Measurements from ENCODE around the gene PLEKHA5. TPM values are rescaled to one million over a fixed set of nuclear protein-coding genes. Genes with fewer than 3 reads are reported as not detected.
A peak's percentile ranks its signal among the peaks of the same experiment; 100 is the strongest.

Gene PLEKHA5
- total RNA-seq, 1 donor = 82.2 TPM

DNA sequence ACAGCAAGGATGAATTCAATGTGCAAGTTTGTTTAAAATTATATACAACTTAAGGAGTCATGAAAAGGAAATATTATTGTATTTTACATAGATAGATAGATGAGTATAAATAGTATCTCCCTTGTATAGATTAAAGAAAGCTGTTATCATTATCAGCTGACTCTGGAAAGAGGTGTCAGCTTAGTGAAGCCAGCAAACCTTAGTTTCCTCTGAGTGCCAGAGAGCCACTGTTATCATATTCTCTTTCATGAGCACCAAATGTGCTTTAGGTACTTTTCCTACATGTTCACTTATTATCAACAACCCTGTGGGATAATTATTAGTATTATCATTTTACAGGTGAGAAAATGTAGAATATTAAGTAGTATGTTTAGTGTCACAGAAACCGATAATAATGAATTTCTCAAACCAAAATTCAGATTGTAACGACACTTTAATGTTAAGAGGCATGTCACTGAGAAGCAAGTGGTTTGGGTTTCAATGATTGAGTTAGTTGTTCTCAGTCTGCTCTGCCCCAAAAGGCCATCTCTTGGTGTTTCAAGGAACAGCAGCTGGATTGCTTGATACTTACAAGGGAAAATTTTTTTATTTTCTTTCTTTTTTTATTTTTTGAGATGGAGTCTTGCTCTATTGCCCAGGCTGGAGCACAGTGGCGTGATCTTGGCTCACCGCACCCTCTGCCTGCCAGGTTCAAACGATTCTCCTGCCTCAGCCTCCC lies 53.7 kb downstream of the PLEKHA5 start:
- Histone ChIP-seq H3K27ac (ENCODE audit: low read depth, low read length) (no peak overlapping the region), H3K27me3 (ENCODE audit: insufficient read depth, low read length) (no peaks in the 10 kb centered on the region), H3K79me2 (ENCODE audit: insufficient read depth, low read length) (no peaks in the 10 kb centered on the region), H3K4me1 (ENCODE audit: insufficient read depth, low read length) (peaks cover 8% of the 10 kb centered on the region), H3K4me2 (ENCODE audit: insufficient read depth, low read length) (no peak overlapping the region), H3K4me3 (ENCODE audit: insufficient read depth, low read length) (no peak overlapping the region), H3K36me3 (ENCODE audit: insufficient read depth, low read length) (no peaks in the 10 kb centered on the region), H4K20me1 (ENCODE audit: insufficient read depth, low read length) (no peaks in the 10 kb centered on the region), H3K9me3 (ENCODE audit: low read depth, low read length) (no peaks in the 10 kb centered on the region), H2AFZ (ENCODE audit: low read length) (no peak overlapping the region)
- no peak for DNase-seq (ENCODE audit: insufficient read length, low spot score, missing footprints)
- TF ChIP-seq CTCF (IDR thresholded peaks at IDR 0.05; ENCODE audit: extremely low read depth, low read depth, low read length) = peak; percentile 48

DNA sequence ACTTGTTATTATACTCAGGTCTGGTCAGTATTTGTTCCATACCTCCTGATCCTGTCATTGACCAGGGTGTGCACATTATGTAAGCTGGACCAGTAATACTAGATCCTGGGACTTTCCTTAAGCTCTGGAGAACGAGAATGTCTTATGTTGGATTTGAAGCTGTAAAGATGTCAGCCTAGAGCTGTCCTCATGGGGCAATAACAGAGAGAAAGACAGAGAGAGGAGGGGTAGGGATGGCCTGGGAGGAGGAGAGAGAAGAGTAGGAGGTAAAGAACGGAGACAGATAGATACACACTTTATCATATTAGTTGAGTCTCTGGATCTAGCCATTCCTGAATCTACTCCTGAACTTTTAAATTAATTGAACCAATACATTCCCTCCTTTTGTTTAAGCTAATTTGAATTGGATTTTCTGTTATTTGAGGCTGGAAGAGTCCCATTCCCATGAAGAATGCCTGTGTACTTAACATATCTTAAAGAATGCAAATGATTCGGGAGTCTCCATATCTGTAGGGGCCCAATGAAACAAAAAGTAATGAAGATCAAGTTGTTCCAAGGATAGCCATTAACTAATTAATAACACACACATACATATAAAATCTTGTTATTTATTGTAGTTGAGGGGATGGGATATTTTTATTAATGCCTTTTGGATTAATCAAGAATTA lies 55.9 kb downstream of the PLEKHA5 start:
- Histone ChIP-seq H3K27me3 (ENCODE audit: insufficient read depth, low read length) (no peaks in the 10 kb centered on the region), H3K4me2 (ENCODE audit: insufficient read depth, low read length) (no peak overlapping the region), H2AFZ (ENCODE audit: low read length) (no peak overlapping the region), H3K36me3 (ENCODE audit: insufficient read depth, low read length) (no peaks in the 10 kb centered on the region), H4K20me1 (ENCODE audit: insufficient read depth, low read length) (no peaks in the 10 kb centered on the region), H3K4me1 (ENCODE audit: insufficient read depth, low read length) (peaks cover 22% of the 10 kb centered on the region), H3K4me3 (ENCODE audit: insufficient read depth, low read length) (no peak overlapping the region), H3K79me2 (ENCODE audit: insufficient read depth, low read length) (no peaks in the 10 kb centered on the region), H3K9me3 (ENCODE audit: low read depth, low read length) (no peaks in the 10 kb centered on the region), H3K27ac (ENCODE audit: low read depth, low read length) (no peak overlapping the region)
- no peak for DNase-seq (ENCODE audit: insufficient read length, low spot score, missing footprints)
- no peak for TF ChIP-seq CTCF (IDR thresholded peaks at IDR 0.05; ENCODE audit: extremely low read depth, low read depth, low read length)

GRCh38 chr12:19186722-19187661 lies 57.5 kb downstream of the PLEKHA5 start:
- Histone ChIP-seq H2AFZ (ENCODE audit: low read length) (no peak overlapping the region), H3K27ac (ENCODE audit: low read depth, low read length) (no peak overlapping the region), H3K9me3 (ENCODE audit: low read depth, low read length) (no peaks in the 10 kb centered on the region), H3K79me2 (ENCODE audit: insufficient read depth, low read length) (peaks cover 4% of the 10 kb centered on the region), H4K20me1 (ENCODE audit: insufficient read depth, low read length) (no peaks in the 10 kb centered on the region), H3K4me3 (ENCODE audit: insufficient read depth, low read length) (no peak overlapping the region), H3K36me3 (ENCODE audit: insufficient read depth, low read length) (no peaks in the 10 kb centered on the region), H3K27me3 (ENCODE audit: insufficient read depth, low read length) (no peaks in the 10 kb centered on the region), H3K4me1 (ENCODE audit: insufficient read depth, low read length) (peaks cover 32% of the 10 kb centered on the region), H3K4me2 (ENCODE audit: insufficient read depth, low read length) (peak overlapping the region; percentile 44)
- DNase-seq (ENCODE audit: insufficient read length, low spot score, missing footprints) = no peak
- peak; percentile 67 for TF ChIP-seq CTCF (IDR thresholded peaks at IDR 0.05; ENCODE audit: extremely low read depth, low read depth, low read length)
